Colonic mucosa (tissue), 4 donors: ENCODE measurements around the gene NUBPL. TPM values are rescaled to one million over a fixed set of nuclear protein-coding genes. Genes with fewer than 3 reads are reported as not detected.

ENCODE experiments used
- DNase-seq: peaks from one replicate; pipeline ENCODE4 v3.0.0-alpha.2; 2020
- H3K27ac ChIP-seq: fragments of 200-600 bp; one replicate; pipeline ENCODE4 v1.8.0; 2021
- H3K27me3 ChIP-seq: fragments of 200-600 bp; one replicate; pipeline ENCODE4 v1.8.0; 2021
- H3K36me3 ChIP-seq: fragments of 200-600 bp; one replicate; pipeline ENCODE4 v1.8.0; 2021
- H3K4me1 ChIP-seq: fragments of 200-600 bp; one replicate; pipeline ENCODE4 v1.8.0; 2021; ENCODE audit warnings: mild to moderate bottlenecking
- H3K4me3 ChIP-seq: fragments of 200-600 bp; one replicate; pipeline ENCODE4 v1.8.0; 2021
- H3K9ac ChIP-seq, 2 donors: one replicate each; pipeline ENCODE4 v1.7.0; 2013; ENCODE audit warnings: control low read depth in 2 of 2, low read depth in 2 of 2, low read length in 2 of 2
- H3K9me3 ChIP-seq: fragments of 200-600 bp; one replicate; pipeline ENCODE4 v1.8.0; 2021
- intact Hi-C: fragments of 100-400 bp; cut with DNase I; formaldehyde crosslinking; loops from one replicate; pipeline ENCODE4 v1.14.1; 2022
- total RNA-seq, 2 donors: library from RNA; stranded (reverse); fragmentation: NEBNext Ultra II Directional in 1 of 2; extraction: Animal tissue kit (Norgen Biotek cat#: 25700) in 1 of 2; gene quantifications; one replicate each; pipeline ENCODE4 v1.2.1, GENCODE V29; 2021
- TF ChIP-seq, protein P1 (sequence below): fragments of 200-600 bp; IDR thresholded peaks from one replicate; pipeline ENCODE4 v1.8.0; 2022; ENCODE audit warnings: antibody characterized with exemption, mild to moderate bottlenecking
- donor health status: healthy.
- donor health status: DM: no; HTN: no; CAD: no.
- donor health status: DM: no; HTN: no; CAD: no.

Gene NUBPL
- total RNA-seq, 2 donors from 2014 or later: 13.3 to 14.0 TPM

DNA sequence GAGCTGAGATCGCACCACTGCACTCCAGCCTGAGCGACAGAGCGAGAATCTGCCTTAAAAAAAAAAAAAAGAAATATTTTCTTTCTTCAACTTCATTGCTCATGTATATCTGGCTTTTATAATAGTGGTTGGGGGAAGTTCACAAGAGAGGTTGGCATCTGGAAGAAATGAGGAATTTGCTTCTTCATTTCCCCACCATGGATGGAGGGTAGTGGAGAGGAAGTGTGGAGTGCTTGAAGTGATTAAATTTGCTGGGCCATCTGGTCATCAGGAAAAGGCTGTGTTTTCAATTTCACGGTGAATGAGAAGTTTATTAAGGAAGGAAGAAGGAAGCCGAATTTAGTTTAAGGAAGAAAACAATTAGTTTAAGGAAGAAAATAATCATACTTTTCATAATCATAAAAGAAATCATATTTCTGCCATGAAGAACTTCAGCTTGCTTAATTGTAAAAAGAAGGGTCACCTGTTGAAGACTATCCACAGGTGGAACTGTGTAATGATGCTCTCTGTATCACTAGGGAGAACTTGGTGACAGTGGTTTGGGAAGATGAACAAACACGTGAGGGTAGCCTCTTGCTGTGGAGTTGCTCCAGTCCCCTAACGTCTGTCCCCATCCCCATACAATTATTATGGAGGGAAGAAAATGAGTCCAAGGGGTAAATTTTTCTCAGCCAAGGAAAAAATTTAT, 318.6 kb downstream of the NUBPL start:
- no peaks in the 10 kb centered on the region for H3K4me1 ChIP-seq
- H3K4me3 ChIP-seq: no peak overlapping the region
- H3K36me3 ChIP-seq: no peaks in the 10 kb centered on the region
- H3K27ac ChIP-seq: no peak overlapping the region
- no peak for DNase-seq
- H3K27me3 ChIP-seq: no peaks in the 10 kb centered on the region
- no peak overlapping the region for H3K9ac ChIP-seq
- H3K9me3 ChIP-seq: no peaks in the 10 kb centered on the region
- intact Hi-C loops: no loop called here
- TF ChIP-seq, protein P1, sequence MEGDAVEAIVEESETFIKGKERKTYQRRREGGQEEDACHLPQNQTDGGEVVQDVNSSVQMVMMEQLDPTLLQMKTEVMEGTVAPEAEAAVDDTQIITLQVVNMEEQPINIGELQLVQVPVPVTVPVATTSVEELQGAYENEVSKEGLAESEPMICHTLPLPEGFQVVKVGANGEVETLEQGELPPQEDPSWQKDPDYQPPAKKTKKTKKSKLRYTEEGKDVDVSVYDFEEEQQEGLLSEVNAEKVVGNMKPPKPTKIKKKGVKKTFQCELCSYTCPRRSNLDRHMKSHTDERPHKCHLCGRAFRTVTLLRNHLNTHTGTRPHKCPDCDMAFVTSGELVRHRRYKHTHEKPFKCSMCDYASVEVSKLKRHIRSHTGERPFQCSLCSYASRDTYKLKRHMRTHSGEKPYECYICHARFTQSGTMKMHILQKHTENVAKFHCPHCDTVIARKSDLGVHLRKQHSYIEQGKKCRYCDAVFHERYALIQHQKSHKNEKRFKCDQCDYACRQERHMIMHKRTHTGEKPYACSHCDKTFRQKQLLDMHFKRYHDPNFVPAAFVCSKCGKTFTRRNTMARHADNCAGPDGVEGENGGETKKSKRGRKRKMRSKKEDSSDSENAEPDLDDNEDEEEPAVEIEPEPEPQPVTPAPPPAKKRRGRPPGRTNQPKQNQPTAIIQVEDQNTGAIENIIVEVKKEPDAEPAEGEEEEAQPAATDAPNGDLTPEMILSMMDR: no peak

DNA sequence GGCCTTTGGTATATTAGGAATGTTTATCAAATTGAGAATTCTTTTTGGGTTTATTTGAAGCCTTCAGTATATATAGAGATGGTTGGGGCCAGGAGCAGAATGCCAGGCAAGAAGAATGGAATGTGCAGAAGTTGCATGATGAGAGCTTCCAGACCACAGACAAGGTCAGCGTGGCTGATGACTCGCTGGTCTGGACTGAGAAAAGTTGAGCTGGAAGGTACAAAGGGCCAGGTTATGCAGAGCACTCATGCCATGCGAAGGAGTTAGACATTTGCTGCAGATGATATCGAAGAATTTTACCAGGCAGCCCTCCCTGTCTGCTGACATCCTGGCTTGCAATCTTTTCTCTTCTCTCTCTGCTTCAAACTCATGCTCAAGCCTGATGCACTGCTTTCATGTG, 319.7 kb downstream of the NUBPL start:
- intact Hi-C loops: no loop called here
- DNase-seq: no peak
- Histone ChIP-seq H3K9ac (no peak overlapping the region), H3K4me1 (no peaks in the 10 kb centered on the region), H3K9me3 (no peaks in the 10 kb centered on the region), H3K27ac (no peak overlapping the region), H3K4me3 (no peak overlapping the region), H3K36me3 (no peaks in the 10 kb centered on the region), H3K27me3 (no peaks in the 10 kb centered on the region)
- TF ChIP-seq, protein P1: no peak

DNA sequence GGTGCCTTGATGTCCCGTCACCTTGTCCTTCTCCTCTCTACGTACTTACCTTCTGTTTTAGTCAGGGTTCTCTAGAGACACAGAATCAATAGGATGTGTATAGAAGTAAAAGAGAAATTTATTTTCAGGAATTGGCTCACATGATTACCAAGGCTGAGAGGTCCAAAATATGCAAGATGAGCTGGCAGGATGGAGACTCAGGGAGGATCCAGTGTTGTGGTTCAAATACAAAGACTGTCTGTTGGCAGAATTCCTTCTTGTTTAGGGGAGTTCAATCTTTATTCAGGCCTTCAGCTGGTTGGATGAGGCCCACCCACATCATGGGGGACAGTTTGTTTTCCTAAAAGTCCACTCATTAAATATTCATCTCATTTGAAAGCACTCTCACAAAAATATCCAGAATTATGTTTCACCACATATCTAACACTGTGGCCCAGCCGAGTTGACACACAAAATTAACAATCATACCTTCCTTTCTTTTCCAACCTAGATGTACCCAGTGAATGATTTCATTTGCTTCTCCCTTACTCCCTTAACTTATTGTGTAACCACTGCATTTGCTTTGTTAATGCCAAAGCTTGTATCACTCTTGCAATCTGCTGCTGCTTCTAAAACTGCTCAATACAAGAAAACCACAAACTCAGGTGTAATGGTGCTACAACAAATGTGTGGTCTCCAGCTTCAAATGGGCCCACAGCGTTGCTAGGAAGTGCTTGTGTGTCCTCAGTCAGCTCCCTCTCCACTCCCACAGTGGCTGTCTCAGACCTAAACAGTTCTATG, 320.5 kb downstream of the NUBPL start:
- Histone ChIP-seq H3K27ac (no peak overlapping the region), H3K4me3 (no peak overlapping the region), H3K27me3 (no peaks in the 10 kb centered on the region), H3K9ac (no peak overlapping the region), H3K9me3 (no peaks in the 10 kb centered on the region), H3K4me1 (no peaks in the 10 kb centered on the region), H3K36me3 (no peaks in the 10 kb centered on the region)
- no peak for DNase-seq
- intact Hi-C loops: no loop called here
- TF ChIP-seq, protein P1: no peak

DNA sequence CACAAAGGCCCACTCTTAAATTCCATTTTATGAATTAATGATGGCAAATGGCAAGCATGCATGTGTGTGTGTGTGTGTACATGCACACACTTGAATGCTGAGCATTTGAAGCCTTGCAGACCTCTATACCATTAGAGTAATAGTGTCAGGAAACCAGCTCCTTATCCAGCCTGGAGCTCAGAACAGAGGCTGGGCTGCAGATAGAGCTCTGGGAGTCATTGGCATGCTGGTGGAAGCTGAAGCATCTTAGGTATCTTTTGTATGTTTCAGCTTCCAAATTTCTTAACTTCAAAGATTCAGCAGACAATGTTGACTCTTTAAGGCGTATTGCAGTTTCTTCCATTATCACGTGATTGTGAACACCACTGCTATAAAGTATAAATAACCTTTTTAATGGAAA, 323.0 kb downstream of the NUBPL start:
- TF ChIP-seq, protein P1: no peak
- H3K27me3 ChIP-seq: no peaks in the 10 kb centered on the region
- H3K27ac ChIP-seq: no peak overlapping the region
- no peaks in the 10 kb centered on the region for H3K36me3 ChIP-seq
- H3K9me3 ChIP-seq: no peaks in the 10 kb centered on the region
- no peak for DNase-seq
- H3K4me3 ChIP-seq: no peak overlapping the region
- H3K4me1 ChIP-seq: no peaks in the 10 kb centered on the region
- no peak overlapping the region for H3K9ac ChIP-seq
- intact Hi-C loops: no loop called here

DNA sequence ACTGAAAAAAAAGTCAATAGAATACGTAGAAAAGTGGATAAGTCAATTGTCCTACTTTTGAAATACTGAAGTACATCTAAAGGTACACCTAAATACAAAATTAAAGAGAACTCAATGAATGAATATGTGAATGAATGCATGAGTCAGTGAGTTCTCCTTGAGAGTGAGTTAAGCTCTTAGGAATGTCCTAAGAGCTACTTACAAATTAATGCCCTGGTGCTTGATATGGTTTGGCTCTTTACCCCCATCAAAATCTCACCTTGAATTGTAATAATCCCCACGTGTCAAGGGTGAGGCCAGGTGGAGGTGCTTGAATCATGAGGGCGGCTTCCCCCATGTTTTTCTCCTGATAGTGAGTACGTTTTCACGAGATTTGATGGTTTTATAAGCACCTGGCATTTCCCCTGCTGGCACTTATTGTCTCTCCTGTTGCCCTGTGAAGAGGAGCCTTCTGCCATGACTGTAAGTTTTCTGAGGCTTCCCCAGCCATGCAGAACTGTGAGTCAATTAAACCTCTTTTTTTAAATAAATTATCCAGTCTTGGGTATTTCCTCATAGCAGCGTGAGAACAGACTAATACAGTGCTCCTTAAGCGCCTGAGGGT, 323.7 kb downstream of the NUBPL start:
- TF ChIP-seq, protein P1: no peak
- intact Hi-C loops: no loop called here
- Histone ChIP-seq H3K27me3 (no peaks in the 10 kb centered on the region), H3K9ac (no peak overlapping the region), H3K27ac (no peak overlapping the region), H3K4me1 (no peaks in the 10 kb centered on the region), H3K9me3 (no peaks in the 10 kb centered on the region), H3K36me3 (no peaks in the 10 kb centered on the region), H3K4me3 (no peak overlapping the region)
- DNase-seq: no peak
